ENCODE data around the gene LONP2.

DNA sequence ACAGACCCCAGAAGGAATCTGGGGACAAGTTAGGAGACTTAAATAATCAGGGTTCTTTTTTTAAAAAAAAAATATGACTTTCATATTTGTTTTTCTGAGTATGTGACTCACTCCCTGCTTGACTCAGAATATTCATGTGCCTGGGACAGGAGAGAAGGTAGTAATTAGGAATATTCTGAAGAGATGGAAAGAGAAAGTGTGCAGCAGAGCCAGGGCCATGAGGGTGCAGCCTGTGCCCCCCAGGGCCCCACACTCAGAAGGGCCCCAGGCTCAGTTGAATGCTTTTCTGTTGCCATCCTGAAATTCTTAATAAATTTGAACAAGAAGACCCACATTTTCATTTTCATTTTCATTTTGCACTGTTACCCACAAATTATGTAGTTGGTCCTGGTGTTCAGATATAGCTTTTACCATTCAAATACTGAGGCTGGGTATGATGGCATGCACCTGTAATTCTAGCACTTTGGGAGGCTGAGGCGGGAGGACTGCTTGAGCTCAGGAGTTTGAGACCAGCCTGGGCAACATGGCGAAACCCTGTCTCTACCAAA, 11.5 kb upstream of the LONP2 start:
- TF ChIP-seq CTCF (IDR thresholded peaks at IDR 0.05; ENCODE audit: low read length) = no peak
- no peak for TF ChIP-seq EZH2 (IDR thresholded peaks at IDR 0.05; ENCODE audit: borderline replicate concordance, low read length)
